ENCODE measurements around the gene TFEC. TPM values are rescaled to one million over a fixed set of nuclear protein-coding genes. Genes with fewer than 3 reads are reported as not detected.

The TFEC gene
- total RNA-seq, 2 experiments from 2014 or later = not detected

- DNase-seq (no peak), ATAC-seq (no peak)
- Mint-ChIP-seq H3K27ac (no peak overlapping the region), H3K4me1 (ENCODE audit: low read depth) (no peaks in the 10 kb centered on the region), H3K27me3 (no peaks in the 10 kb centered on the region), H3K9me3 (no peaks in the 10 kb centered on the region), H3K36me3 (ENCODE audit: low read depth) (no peaks in the 10 kb centered on the region), H3K4me3 (no peak overlapping the region)
- POLR2A ChIA-PET = no interaction called here
- intact Hi-C loops (cut with micrococcal nuclease) = no loop called here
- CTCF ChIA-PET = no interaction called here
- no peak for TF ChIP-seq CTCF (IDR thresholded peaks at IDR 0.05)
These were observed 42.2 kb downstream of the TFEC start for GRCh38 chr7:115988401-115988800.

DNA sequence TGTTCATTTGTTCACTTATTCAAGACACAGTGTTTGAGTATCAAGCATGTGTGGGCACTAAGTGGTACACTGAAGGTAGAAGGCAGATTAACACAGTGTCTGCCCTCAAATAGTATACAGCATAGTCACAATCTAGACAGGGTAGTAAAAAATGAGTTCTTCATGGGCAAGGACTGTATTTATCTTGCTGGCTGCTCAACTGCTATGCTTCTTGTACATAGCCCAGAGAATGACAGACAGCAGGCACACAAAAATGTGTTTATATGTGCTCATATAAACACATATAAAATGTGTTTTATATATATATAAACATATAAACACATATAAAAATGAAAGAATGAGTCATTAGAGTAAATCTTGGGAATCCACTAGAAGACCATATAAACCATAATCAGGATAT, 43.1 kb downstream of the TFEC start:
- H3K9me3 Mint-ChIP-seq = no peaks in the 10 kb centered on the region
- H3K27me3 Mint-ChIP-seq = no peaks in the 10 kb centered on the region
- DNase-seq = no peak
- H3K4me3 Mint-ChIP-seq = no peak overlapping the region
- intact Hi-C loops (cut with micrococcal nuclease) = no loop called here
- no peaks in the 10 kb centered on the region for H3K36me3 Mint-ChIP-seq (ENCODE audit: low read depth)
- no peaks in the 10 kb centered on the region for H3K4me1 Mint-ChIP-seq (ENCODE audit: low read depth)
- TF ChIP-seq CTCF (IDR thresholded peaks at IDR 0.05) = no peak
- H3K27ac Mint-ChIP-seq = no peak overlapping the region
- CTCF ChIA-PET = no interaction called here
- POLR2A ChIA-PET = no interaction called here
- ATAC-seq = no peak

DNA sequence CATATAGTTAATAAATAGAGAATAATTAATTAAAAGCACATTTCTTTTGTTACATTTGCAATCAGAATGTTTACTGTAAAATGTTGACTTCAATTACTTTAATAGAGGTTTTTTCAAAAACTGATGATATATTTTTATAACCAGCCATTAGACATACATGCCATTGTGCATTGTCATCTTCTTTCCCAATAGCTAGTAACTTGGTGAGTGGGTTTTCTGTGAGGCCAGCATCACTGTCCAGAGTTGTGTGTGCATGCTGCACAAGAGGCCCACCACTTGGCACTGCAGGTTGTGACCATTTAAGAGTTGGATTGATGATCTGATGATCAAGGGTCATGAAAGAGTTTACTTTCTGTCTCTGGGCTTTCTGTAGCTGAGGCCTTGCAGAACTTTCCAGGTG, 46.5 kb downstream of the TFEC start:
- CTCF ChIA-PET = no interaction called here

DNA sequence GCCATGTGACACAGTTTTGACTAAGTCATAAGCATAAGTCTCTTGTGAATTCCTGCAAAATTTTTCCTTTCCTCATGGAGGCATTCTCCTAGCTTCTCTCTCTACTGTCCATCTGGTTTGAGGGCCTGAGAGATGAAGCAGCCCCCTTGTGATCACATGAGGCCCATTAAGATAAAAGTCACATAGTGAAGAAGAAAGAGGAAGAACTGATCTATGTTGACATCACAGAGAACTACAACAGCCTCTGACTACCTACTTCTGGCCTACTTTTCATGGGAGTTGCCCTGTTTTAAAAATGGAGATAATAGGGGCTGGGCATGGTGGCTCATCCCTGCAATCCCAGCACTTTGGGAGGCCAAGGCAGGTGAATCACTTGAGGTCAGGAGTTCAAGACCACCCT, 50.4 kb downstream of the TFEC start:
- DNase-seq (no peak), ATAC-seq (no peak)
- Mint-ChIP-seq H3K36me3 (ENCODE audit: low read depth) (no peaks in the 10 kb centered on the region), H3K9me3 (no peaks in the 10 kb centered on the region), H3K27ac (no peak overlapping the region), H3K4me3 (no peak overlapping the region), H3K4me1 (ENCODE audit: low read depth) (no peaks in the 10 kb centered on the region), H3K27me3 (no peaks in the 10 kb centered on the region)
- POLR2A ChIA-PET = no interaction called here
- TF ChIP-seq CTCF (IDR thresholded peaks at IDR 0.05) = no peak
- intact Hi-C loops (cut with micrococcal nuclease) = no loop called here
- CTCF ChIA-PET = no interaction called here

More for the DNA sequence above, 46.5 kb downstream of the TFEC start:
- no peak for TF ChIP-seq CTCF (IDR thresholded peaks at IDR 0.05)
- DNase-seq = no peak
- Mint-ChIP-seq H3K27me3 (no peaks in the 10 kb centered on the region), H3K9me3 (no peaks in the 10 kb centered on the region), H3K4me3 (no peak overlapping the region), H3K36me3 (ENCODE audit: low read depth) (no peaks in the 10 kb centered on the region), H3K4me1 (ENCODE audit: low read depth) (no peaks in the 10 kb centered on the region), H3K27ac (no peak overlapping the region)
- ATAC-seq = no peak
- POLR2A ChIA-PET = no interaction called here
- intact Hi-C loops (cut with micrococcal nuclease) = no loop called here

GRCh38 chr7:115976651-115977050, 53.9 kb downstream of the TFEC start:
- no peak for TF ChIP-seq CTCF (IDR thresholded peaks at IDR 0.05)
- no peaks in the 10 kb centered on the region for H3K4me1 Mint-ChIP-seq (ENCODE audit: low read depth)
- H3K27ac Mint-ChIP-seq = no peak overlapping the region
- DNase-seq (no peak), ATAC-seq (no peak)
- no peak overlapping the region for H3K4me3 Mint-ChIP-seq
- H3K27me3 Mint-ChIP-seq = no peaks in the 10 kb centered on the region
- POLR2A ChIA-PET = no interaction called here
- no peaks in the 10 kb centered on the region for H3K9me3 Mint-ChIP-seq
- CTCF ChIA-PET = no interaction called here
- H3K36me3 Mint-ChIP-seq (ENCODE audit: low read depth) = no peaks in the 10 kb centered on the region
- intact Hi-C loops (cut with micrococcal nuclease) = no loop called here

Measured in activated CD8-positive, alpha-beta T cell treated with anti-CD3 and anti-CD28 coated beads for 36 hours (primary cell).